Measurements from ENCODE around the gene C5orf63. TPM values are rescaled to one million over a fixed set of nuclear protein-coding genes. Genes with fewer than 3 reads are reported as not detected.

C5orf63 gene
- total and polyA plus RNA-seq, 2 of the 8 experiments (the other 6 are each of a cell fraction or from before 2014, with no cell fraction given) = 0.67 to 0.71 TPM

DNA sequence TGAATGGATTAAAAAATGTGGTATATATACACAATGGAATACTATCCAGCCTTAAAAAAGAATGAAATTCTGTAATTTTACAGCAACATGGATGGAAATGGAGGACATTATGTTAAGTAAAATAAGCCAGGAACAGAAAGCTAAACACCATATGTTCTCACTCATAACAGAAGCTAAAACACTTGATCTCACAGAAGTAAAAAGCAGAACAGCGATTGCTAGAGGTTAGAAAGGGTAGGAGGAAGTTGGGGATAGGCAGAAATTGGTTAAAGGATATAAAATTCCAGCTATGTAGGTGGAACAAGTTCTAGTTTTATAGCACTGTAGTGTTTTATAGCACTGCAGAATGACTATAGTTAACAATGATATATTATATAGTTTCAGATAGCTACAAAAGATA lies 58.7 kb downstream of the C5orf63 start:
- CTCF ChIA-PET (ENCODE audit: partially characterized antibody) = interaction anchor here (0.8 to 1.2 kb wide), 2 partner anchors 9 to 14 kb away, joined by 3 to 4 read pairs; no protein-coding TSS in a partner anchor
- no peaks in the 10 kb centered on the region; the same call in 1 of the 2 replicates for H3K23me2 ChIP-seq (ENCODE audit: low read depth, low read length)
- WGBS, 2 experiments (ENCODE audit: extremely low coverage in 1 of 2, insufficient coverage in 1 of 2, insufficient read length in 1 of 2, insufficient replicate concordance in 2 of 2, low coverage in 1 of 2, low lambda C conversion rate in 2 of 2, missing lambda C conversion rate in 1 of 2) = 81% methylated on average over 1 of the region's 1 CpG; no CpG with 5 or more reads in 1 of the 2 experiments
- H3K56ac ChIP-seq (replicated peaks; ENCODE audit: insufficient read length, low read depth, low read length) = no peak overlapping the region
- H2BK15ac ChIP-seq (ENCODE audit: low read length) = no peak overlapping the region
- peaks cover 0 to 1% of the 10 kb centered on the region in 2 experiments for H4K20me1 ChIP-seq (replicated peaks in 1 of 2; ENCODE audit: control insufficient read depth in 1 of 2, insufficient read depth in 2 of 2, low read length in 2 of 2)
- no peak overlapping the region for H2BK5ac ChIP-seq (ENCODE audit: low read depth, low read length)
- H3K79me2 ChIP-seq (ENCODE audit: control insufficient read depth in 1 of 2, insufficient read depth in 2 of 2, low read length in 2 of 2) = peaks cover 0 to 10% of the 10 kb centered on the region in 2 experiments; a peak in 2 of 4 replicates
- no peak for DNase-seq (ENCODE audit: low read depth in 1 of 2, low spot score in 2 of 2)
- H2AFZ ChIP-seq (ENCODE audit: low read length) = no peak overlapping the region
- POLR2A ChIA-PET (ENCODE audit: partially characterized antibody) = no interaction called here
- no peak overlapping the region for H3K9ac ChIP-seq (replicated peaks in 1 of 4; ENCODE audit: extremely low read depth in 1 of 4, low read depth in 3 of 4, low read length in 3 of 4)
- no peak overlapping the region for H2AK5ac ChIP-seq (ENCODE audit: low read depth, low read length)
- H3K23ac ChIP-seq (ENCODE audit: insufficient read length) = no peak overlapping the region
- H3K18ac ChIP-seq (ENCODE audit: extremely low read depth, low read length) = no peak overlapping the region
- no peaks in the 10 kb centered on the region for H3K27me3 ChIP-seq (replicated peaks in 1 of 4; ENCODE audit: control insufficient read depth in 3 of 4, extremely low read depth in 1 of 4, insufficient read depth in 3 of 4, low read length in 3 of 4)
- H3K14ac ChIP-seq (ENCODE audit: insufficient read length) = no peak overlapping the region
- no peak overlapping the region for H3K27ac ChIP-seq (ENCODE audit: low read depth, low read length)
- no peak overlapping the region for H3K4me2 ChIP-seq (ENCODE audit: insufficient read depth in 1 of 2, low read depth in 2 of 2, low read length in 2 of 2)
- no peak overlapping the region for H2BK12ac ChIP-seq (ENCODE audit: low read depth, low read length)
- H3K4me3 ChIP-seq (ENCODE audit: extremely low read depth in 1 of 4, insufficient read depth in 2 of 4, low read depth in 3 of 4, low read length in 4 of 4) = no peak overlapping the region
- no peak overlapping the region for H4K5ac ChIP-seq (ENCODE audit: insufficient read length, low read depth, low read length)
- no peaks in the 10 kb centered on the region for H3K9me3 ChIP-seq (ENCODE audit: insufficient read depth in 2 of 2, low read depth in 1 of 2, low read length in 1 of 2)
- no peaks in the 10 kb centered on the region; a peak in 1 of 7 replicates for H3K4me1 ChIP-seq (replicated peaks in 1 of 4; ENCODE audit: control insufficient read depth in 3 of 4, insufficient read depth in 4 of 4, low read length in 3 of 4)
- no peak overlapping the region for H2BK120ac ChIP-seq (replicated peaks; ENCODE audit: low read depth, low read length)
- no peak overlapping the region for H2BK20ac ChIP-seq (ENCODE audit: low read length)
- H3K79me1 ChIP-seq (ENCODE audit: low read depth, low read length) = no peaks in the 10 kb centered on the region
- no peaks in the 10 kb centered on the region for H3K36me3 ChIP-seq (ENCODE audit: control insufficient read depth in 2 of 4, insufficient read depth in 4 of 4, low read length in 3 of 4)
- H4K91ac ChIP-seq (replicated peaks; ENCODE audit: insufficient read length, low read length) = no peak overlapping the region
- H4K8ac ChIP-seq (ENCODE audit: extremely low read depth, insufficient read depth, low read length) = no peak overlapping the region
- H3K4ac ChIP-seq (replicated peaks; ENCODE audit: insufficient read length, low read depth, low read length) = no peak overlapping the region
- FAIRE-seq = no peak
- TF ChIP-seq EGR1 (IDR thresholded peaks at IDR 0.05; ENCODE audit: borderline replicate concordance, low read depth, low read length) = no peak
- TF ChIP-seq SAP30 (IDR thresholded peaks at IDR 0.05; ENCODE audit: insufficient read depth, insufficient replicate concordance, low read length) = no peak
- TF ChIP-seq HDAC2 (IDR thresholded peaks at IDR 0.05; ENCODE audit: borderline replicate concordance in 1 of 2, low read depth in 2 of 2, low read length in 2 of 2) = no peak
- no peak for TF ChIP-seq EP300 (IDR thresholded peaks at IDR 0.05; ENCODE audit: borderline replicate concordance in 1 of 2, low read depth in 2 of 2, low read length in 2 of 2)
- TF ChIP-seq ASH2L (IDR thresholded peaks at IDR 0.05; ENCODE audit: low read length) = no peak
- no peak for TF ChIP-seq MAFK (IDR thresholded peaks at IDR 0.05; ENCODE audit: low read depth, low read length)
- no peak for TF ChIP-seq SRF (IDR thresholded peaks at IDR 0.05; ENCODE audit: low read depth, low read length)
- no peak for TF ChIP-seq CTBP2 (IDR thresholded peaks at IDR 0.05; ENCODE audit: borderline replicate concordance, insufficient read depth, insufficient read length, low read length)
- no peak for TF ChIP-seq BACH1 (IDR thresholded peaks at IDR 0.05; ENCODE audit: low read length)
- no peak for TF ChIP-seq SP4 (IDR thresholded peaks at IDR 0.05; ENCODE audit: low read length)
- TF ChIP-seq JUND (IDR thresholded peaks at IDR 0.05; ENCODE audit: low read length) = no peak
- TF ChIP-seq CREB1 (IDR thresholded peaks at IDR 0.05) = no peak
- no peak for TF ChIP-seq ZNF274 (IDR thresholded peaks at IDR 0.05; ENCODE audit: borderline replicate concordance, extremely low read depth, low read length)
- no peak for TF ChIP-seq PHF8 (conservative IDR thresholded peaks at IDR 0.05; ENCODE audit: low read depth, low read length)
- TF ChIP-seq CBX5 (IDR thresholded peaks at IDR 0.05; ENCODE audit: low read depth, low read length) = no peak

All from H1 (cell line).